Natural killer cell (primary cell): ENCODE data around the gene GIGYF2. TPM values are rescaled to one million over a fixed set of nuclear protein-coding genes. Genes with fewer than 3 reads are reported as not detected.

ENCODE experiments used
- ATAC-seq, 3 donors: fragments of 150-1000 bp in 2 of 3; fragments of 200-7000 bp in 1 of 3; cut with Tn5 transposase; 1 replicate in 1 of 3; 2 replicates in 2 of 3; pipeline ENCODE4 v1.10.0; 2021; ENCODE audit warnings: mild to moderate bottlenecking in 2 of 3, moderate library complexity in 2 of 3
- DNase-seq, 2 donors: peaks; one replicate each; pipeline versions ENCODE4 v3.0.0 to v3.0.0-alpha.2; 2013 to 2021; ENCODE audit warnings: mixed read lengths in 1 of 2
- H3K27ac ChIP-seq: one replicate; pipeline ENCODE4 v1.5.1; 2013; ENCODE audit warnings: mild to moderate bottlenecking, low read length
- H3K27me3 ChIP-seq: one replicate; pipeline ENCODE4 v1.6.1; 2013; ENCODE audit warnings: low read length; ENCODE audit not compliant: control insufficient read depth, insufficient read depth
- H3K36me3 ChIP-seq: one replicate; pipeline ENCODE4 v1.6.1; 2013; ENCODE audit warnings: low read length; ENCODE audit not compliant: control insufficient read depth, insufficient read depth
- H3K4me1 ChIP-seq: one replicate; pipeline ENCODE4 v1.6.1; 2013; ENCODE audit warnings: low read length; ENCODE audit not compliant: control insufficient read depth, insufficient read depth
- H3K4me3 ChIP-seq: one replicate; pipeline ENCODE4 v1.5.1; 2013; ENCODE audit warnings: low read length
- H3K9me3 ChIP-seq: one replicate; pipeline ENCODE4 v1.6.1; 2013; ENCODE audit warnings: low read length; ENCODE audit not compliant: control insufficient read depth, insufficient read depth
- H3K27ac Mint-ChIP-seq, 2 donors: one replicate each; pipeline ENCODE4 v1.8.0; 2022; ENCODE audit warnings: mild to moderate bottlenecking in 2 of 2, mixed read lengths in 2 of 2, moderate library complexity in 1 of 2
- H3K27me3 Mint-ChIP-seq, 2 donors: one replicate each; pipeline ENCODE4 v1.8.0; 2022; ENCODE audit warnings: low read depth in 2 of 2, mixed read lengths in 2 of 2
- H3K36me3 Mint-ChIP-seq: one replicate; pipeline ENCODE4 v1.8.0; 2022; ENCODE audit warnings: mixed read lengths
- H3K4me1 Mint-ChIP-seq, 2 donors: one replicate each; pipeline ENCODE4 v1.8.0; 2022; ENCODE audit warnings: mixed read lengths in 2 of 2
- H3K4me3 Mint-ChIP-seq: one replicate; pipeline ENCODE4 v1.8.0; 2022; ENCODE audit warnings: mild to moderate bottlenecking, moderate library complexity, mixed read lengths
- H3K9me3 Mint-ChIP-seq, 2 donors: one replicate each; pipeline ENCODE4 v1.8.0; 2022; ENCODE audit warnings: mixed read lengths in 2 of 2
- WGBS: methylation state at CpG from one replicate; pipeline ENCODE4 v1.1.7; 2013; ENCODE audit warnings: missing lambda C conversion rate; ENCODE audit not compliant: insufficient coverage; 5-methylcytosine and 5-hydroxymethylcytosine counted together
- intact Hi-C: fragments of 100-400 bp; cut with micrococcal nuclease; formaldehyde crosslinking; loops from one replicate; pipeline ENCODE4 v1.14.2; 2022
- total RNA-seq, 4 donors: library from RNA; stranded (reverse); fragments of 120-200 nt in 1 of 4; gene quantifications; one replicate each; pipeline versions ENCODE4 v1.2.3 to v1.2.4, GENCODE V29; 2013 to 2022
- TF ChIP-seq, protein P1 (sequence below): fragments of 200-600 bp; IDR thresholded peaks from one replicate; pipeline ENCODE4 v1.8.0; 2022; ENCODE audit warnings: antibody characterized with exemption

GIGYF2 gene
- total RNA-seq, 3 donors from 2014 or later (not counting 1 experiment from before 2014, with no cell fraction given), result 73.6 to 85.3 (median 80.1) TPM

DNA sequence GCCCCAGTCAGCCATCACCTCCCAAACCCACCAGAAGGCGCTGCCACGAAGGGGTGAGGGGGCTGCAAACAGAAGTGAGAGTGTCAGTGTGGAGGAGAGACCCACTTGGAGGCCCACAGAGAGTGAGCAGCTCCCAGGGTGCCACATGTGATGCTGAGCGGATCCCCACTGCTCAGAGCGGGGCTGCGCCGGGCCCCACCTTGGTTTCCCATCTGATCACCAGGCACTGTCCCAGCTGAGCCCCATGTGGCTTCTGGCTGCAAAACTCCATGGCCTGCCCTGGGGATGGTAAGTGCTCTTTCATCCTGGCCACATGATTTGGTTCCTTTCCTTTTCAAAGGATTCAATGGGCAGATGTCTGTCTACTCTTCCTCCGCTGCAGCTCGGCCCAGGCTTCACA lies 196.7 kb downstream of the GIGYF2 start:
- H3K4me3 ChIP-seq, result no peak overlapping the region
- ATAC-seq, result no peak
- TF ChIP-seq, protein P1, sequence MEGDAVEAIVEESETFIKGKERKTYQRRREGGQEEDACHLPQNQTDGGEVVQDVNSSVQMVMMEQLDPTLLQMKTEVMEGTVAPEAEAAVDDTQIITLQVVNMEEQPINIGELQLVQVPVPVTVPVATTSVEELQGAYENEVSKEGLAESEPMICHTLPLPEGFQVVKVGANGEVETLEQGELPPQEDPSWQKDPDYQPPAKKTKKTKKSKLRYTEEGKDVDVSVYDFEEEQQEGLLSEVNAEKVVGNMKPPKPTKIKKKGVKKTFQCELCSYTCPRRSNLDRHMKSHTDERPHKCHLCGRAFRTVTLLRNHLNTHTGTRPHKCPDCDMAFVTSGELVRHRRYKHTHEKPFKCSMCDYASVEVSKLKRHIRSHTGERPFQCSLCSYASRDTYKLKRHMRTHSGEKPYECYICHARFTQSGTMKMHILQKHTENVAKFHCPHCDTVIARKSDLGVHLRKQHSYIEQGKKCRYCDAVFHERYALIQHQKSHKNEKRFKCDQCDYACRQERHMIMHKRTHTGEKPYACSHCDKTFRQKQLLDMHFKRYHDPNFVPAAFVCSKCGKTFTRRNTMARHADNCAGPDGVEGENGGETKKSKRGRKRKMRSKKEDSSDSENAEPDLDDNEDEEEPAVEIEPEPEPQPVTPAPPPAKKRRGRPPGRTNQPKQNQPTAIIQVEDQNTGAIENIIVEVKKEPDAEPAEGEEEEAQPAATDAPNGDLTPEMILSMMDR, result no peak
- no peak overlapping the region for H3K27ac Mint-ChIP-seq
- intact Hi-C loops, result no loop called here
- H3K27ac ChIP-seq, result no peak overlapping the region
- no peaks in the 10 kb centered on the region for H3K4me1 ChIP-seq
- DNase-seq, result no peak
- H3K36me3 ChIP-seq, result no peaks in the 10 kb centered on the region
- H3K9me3 Mint-ChIP-seq, result no peaks in the 10 kb centered on the region
- no peaks in the 10 kb centered on the region for H3K36me3 Mint-ChIP-seq
- no peak overlapping the region for H3K4me3 Mint-ChIP-seq
- 94% methylated on average over 8 of the region's 8 CpGs for WGBS
- H3K27me3 ChIP-seq, result no peaks in the 10 kb centered on the region
- H3K27me3 Mint-ChIP-seq, result peaks cover 0 to 6% of the 10 kb centered on the region in 2 donors
- no peaks in the 10 kb centered on the region for H3K9me3 ChIP-seq
- peaks cover 0 to 4% of the 10 kb centered on the region in 2 donors for H3K4me1 Mint-ChIP-seq

DNA sequence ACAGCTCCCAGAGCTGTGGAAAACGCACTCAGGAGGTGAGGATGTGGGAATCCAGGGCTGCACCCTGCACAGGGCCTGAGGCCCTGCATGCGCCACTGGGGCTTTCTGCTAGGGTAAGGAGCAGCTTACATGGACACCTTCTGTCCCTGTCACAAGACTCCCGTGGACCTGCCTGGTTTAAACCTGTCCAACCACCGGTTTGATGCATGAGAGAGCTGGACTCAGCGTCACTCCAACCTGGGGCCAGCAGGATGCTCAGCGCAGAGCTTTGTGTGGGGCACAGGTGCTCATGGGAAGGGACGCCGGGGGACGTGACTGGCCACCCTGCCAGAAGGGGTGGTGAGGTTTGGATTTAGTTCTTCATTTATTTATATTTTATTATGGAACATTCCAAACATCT lies 197.1 kb downstream of the GIGYF2 start:
- no peaks in the 10 kb centered on the region for H3K4me1 ChIP-seq
- no peaks in the 10 kb centered on the region for H3K36me3 Mint-ChIP-seq
- no peak overlapping the region for H3K27ac Mint-ChIP-seq
- no peaks in the 10 kb centered on the region for H3K27me3 ChIP-seq
- H3K9me3 Mint-ChIP-seq, result no peaks in the 10 kb centered on the region
- WGBS, result 94% methylated on average over 6 of the region's 9 CpGs
- H3K4me3 Mint-ChIP-seq, result no peak overlapping the region
- DNase-seq (no peak), ATAC-seq (no peak)
- H3K27ac ChIP-seq, result no peak overlapping the region
- no peak overlapping the region for H3K4me3 ChIP-seq
- no peaks in the 10 kb centered on the region for H3K9me3 ChIP-seq
- no peaks in the 10 kb centered on the region for H3K36me3 ChIP-seq
- TF ChIP-seq, protein P1, result no peak
- intact Hi-C loops, result no loop called here
- peaks cover 0 to 6% of the 10 kb centered on the region in 2 donors for H3K27me3 Mint-ChIP-seq
- H3K4me1 Mint-ChIP-seq, result peaks cover 0 to 4% of the 10 kb centered on the region in 2 donors

DNA sequence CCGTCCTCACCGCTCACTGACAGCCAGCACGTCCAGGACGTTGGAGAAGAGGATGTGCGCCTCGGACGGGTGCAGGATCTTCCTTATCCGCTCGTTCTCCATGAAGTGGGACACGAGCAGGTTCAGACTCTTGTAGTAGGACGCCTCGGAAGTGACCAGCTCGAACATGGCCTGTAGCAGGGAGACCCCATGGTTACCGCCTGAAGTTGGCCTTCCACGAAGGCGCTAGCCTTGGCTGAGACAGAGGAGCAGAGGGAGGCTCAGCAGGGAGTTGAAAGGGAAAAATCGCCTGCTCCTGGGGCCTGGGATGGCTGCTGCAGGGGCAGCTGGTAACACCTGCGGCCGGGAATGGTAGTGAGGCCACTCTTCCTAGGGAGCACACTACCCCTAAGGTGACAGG lies 197.6 kb downstream of the GIGYF2 start:
- H3K27ac ChIP-seq, result no peak overlapping the region
- no peaks in the 10 kb centered on the region for H3K27me3 ChIP-seq
- no peaks in the 10 kb centered on the region for H3K4me1 ChIP-seq
- H3K36me3 Mint-ChIP-seq, result no peaks in the 10 kb centered on the region
- H3K4me3 Mint-ChIP-seq, result no peak overlapping the region
- ATAC-seq (no peak), DNase-seq (no peak)
- H3K4me3 ChIP-seq, result no peak overlapping the region
- peaks cover 0 to 6% of the 10 kb centered on the region in 2 donors for H3K27me3 Mint-ChIP-seq
- H3K4me1 Mint-ChIP-seq, result peaks cover 0 to 4% of the 10 kb centered on the region in 2 donors
- intact Hi-C loops, result no loop called here
- TF ChIP-seq, protein P1, result no peak
- H3K36me3 ChIP-seq, result no peaks in the 10 kb centered on the region
- no peak overlapping the region for H3K27ac Mint-ChIP-seq
- no peaks in the 10 kb centered on the region for H3K9me3 ChIP-seq
- WGBS, result 91% methylated on average over 19 of the region's 19 CpGs
- H3K9me3 Mint-ChIP-seq, result no peaks in the 10 kb centered on the region

DNA sequence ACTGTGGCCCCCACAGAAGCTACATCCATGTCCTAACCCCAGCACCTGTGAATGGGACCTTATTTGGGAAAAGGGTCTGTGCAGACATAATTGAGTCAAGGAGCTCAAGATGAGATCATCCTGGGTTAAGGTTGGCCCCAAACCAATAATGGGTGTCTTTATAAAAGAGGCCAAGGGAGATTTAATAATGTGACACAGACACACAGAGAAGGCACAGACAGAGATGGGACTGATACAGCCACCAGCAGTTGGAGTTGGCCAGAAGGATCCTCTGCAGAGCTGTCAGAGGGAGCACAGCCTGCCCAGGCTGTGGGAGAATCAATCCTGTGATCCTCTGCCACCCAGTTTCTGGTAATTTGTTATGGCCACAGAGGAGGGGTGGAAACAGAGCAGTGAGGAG lies 199.0 kb downstream of the GIGYF2 start:
- Mint-ChIP-seq H3K9me3 (no peaks in the 10 kb centered on the region), H3K4me1 (peaks cover 0 to under 1% of the 10 kb centered on the region in 2 donors), H3K36me3 (no peaks in the 10 kb centered on the region), H3K27me3 (peaks cover 0 to 3% of the 10 kb centered on the region in 2 donors), H3K4me3 (no peak overlapping the region), H3K27ac (no peak overlapping the region)
- Histone ChIP-seq H3K4me3 (no peak overlapping the region), H3K4me1 (no peaks in the 10 kb centered on the region), H3K36me3 (no peaks in the 10 kb centered on the region), H3K27ac (no peak overlapping the region), H3K9me3 (no peaks in the 10 kb centered on the region), H3K27me3 (no peaks in the 10 kb centered on the region)
- TF ChIP-seq, protein P1, result no peak
- ATAC-seq (no peak), DNase-seq (no peak)
- intact Hi-C loops, result no loop called here
